Esophagus muscularis mucosa (tissue), 4 donors: Measurements from ENCODE around the gene MATN4.

ENCODE experiments used
- EP300 ChIP-seq: sonication (generic); formaldehyde crosslinking; IDR thresholded peaks from one replicate; pipeline ENCODE4 v1.6.1; 2017; ENCODE audit warnings: antibody characterized with exemption
- POLR2AphosphoS5 ChIP-seq, 2 donors: sonication (generic); formaldehyde crosslinking; IDR thresholded peaks; one replicate each; pipeline ENCODE4 v1.6.1; 2017; ENCODE audit warnings: antibody characterized with exemption in 2 of 2
- TF ChIP-seq, protein P1 (sequence below), 3 experiments: fragments of 200-600 bp in 2 of 3; fragments of 450-650 bp in 1 of 3; sonication (generic) in 2 of 3; IDR thresholded peaks; one replicate each; pipeline ENCODE4 v1.5.1; 2017 to 2019; ENCODE audit warnings: antibody characterized with exemption in 3 of 3, mild to moderate bottlenecking in 2 of 3, moderate library complexity in 1 of 3

DNA sequence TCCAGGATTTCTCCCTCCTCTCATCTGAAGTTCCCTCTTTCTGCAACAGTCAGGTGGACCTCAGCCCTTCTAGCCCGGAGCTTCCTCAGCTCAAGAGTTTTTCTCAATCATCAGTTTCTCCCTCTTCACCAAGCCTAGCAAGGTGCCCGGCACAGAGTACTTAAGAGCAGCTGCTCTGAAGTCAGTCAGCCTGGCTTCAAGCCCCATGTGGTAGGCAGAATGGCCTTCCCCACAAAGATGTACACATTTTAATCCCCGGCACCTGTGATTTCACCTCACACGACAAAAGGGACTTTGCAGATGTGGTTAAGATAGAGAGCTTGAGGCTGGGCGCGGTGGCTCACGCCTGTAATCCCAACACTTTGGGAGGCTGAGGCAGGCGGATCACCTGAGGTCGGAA, 16.6 kb downstream of the MATN4 start:
- TF ChIP-seq POLR2AphosphoS5 (IDR thresholded peaks at IDR 0.05) (no peak), EP300 (no peak)
- TF ChIP-seq, protein P1, sequence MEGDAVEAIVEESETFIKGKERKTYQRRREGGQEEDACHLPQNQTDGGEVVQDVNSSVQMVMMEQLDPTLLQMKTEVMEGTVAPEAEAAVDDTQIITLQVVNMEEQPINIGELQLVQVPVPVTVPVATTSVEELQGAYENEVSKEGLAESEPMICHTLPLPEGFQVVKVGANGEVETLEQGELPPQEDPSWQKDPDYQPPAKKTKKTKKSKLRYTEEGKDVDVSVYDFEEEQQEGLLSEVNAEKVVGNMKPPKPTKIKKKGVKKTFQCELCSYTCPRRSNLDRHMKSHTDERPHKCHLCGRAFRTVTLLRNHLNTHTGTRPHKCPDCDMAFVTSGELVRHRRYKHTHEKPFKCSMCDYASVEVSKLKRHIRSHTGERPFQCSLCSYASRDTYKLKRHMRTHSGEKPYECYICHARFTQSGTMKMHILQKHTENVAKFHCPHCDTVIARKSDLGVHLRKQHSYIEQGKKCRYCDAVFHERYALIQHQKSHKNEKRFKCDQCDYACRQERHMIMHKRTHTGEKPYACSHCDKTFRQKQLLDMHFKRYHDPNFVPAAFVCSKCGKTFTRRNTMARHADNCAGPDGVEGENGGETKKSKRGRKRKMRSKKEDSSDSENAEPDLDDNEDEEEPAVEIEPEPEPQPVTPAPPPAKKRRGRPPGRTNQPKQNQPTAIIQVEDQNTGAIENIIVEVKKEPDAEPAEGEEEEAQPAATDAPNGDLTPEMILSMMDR (IDR thresholded peaks at IDR 0.05): no peak
